T-cell (primary cell): ENCODE measurements around the gene FRMD1. TPM values are rescaled to one million over a fixed set of nuclear protein-coding genes. Genes with fewer than 3 reads are reported as not detected.

Experiments
- ATAC-seq, 4 experiments: fragments of 200-7000 bp in 3 of 4; fragments of 150-1000 bp in 1 of 4; cut with Tn5 transposase; replicated peaks in 1 of 4; 1 replicate in 3 of 4; 2 replicates in 1 of 4; pipeline ENCODE4 v1.10.0; 2021; ENCODE audit warnings: moderate library complexity in 3 of 4, mild to moderate bottlenecking in 2 of 4, moderate number of reproducible peaks in 1 of 4
- CTCF ChIA-PET, 2 donors: fragments of 300-600 bp; sonication (Branson Sonifier 250); formaldehyde crosslinking; loops; one replicate each; lab custom pipeline; 2022; ENCODE audit warnings: antibody characterized with exemption in 2 of 2; lab: Charles Lee
- POLR2A ChIA-PET, 2 donors: fragments of 300-600 bp; sonication (Branson Sonifier 250); formaldehyde crosslinking; loops; one replicate each; lab custom pipeline; 2022; ENCODE audit warnings: antibody characterized with exemption in 2 of 2; lab: Charles Lee
- DNase-seq, 35 experiments: peaks; one replicate each; pipeline versions ENCODE4 v3.0.0 to v3.0.0-alpha.2; 2013 to 2023
- H3K27ac ChIP-seq: one replicate; pipeline ENCODE4 v1.5.1; 2013; ENCODE audit warnings: low read length
- H3K27me3 ChIP-seq, 2 experiments: replicated peaks in 1 of 2; 1 replicate in 1 of 2; 2 replicates in 1 of 2; pipeline versions ENCODE4 v1.6.1 to v1.7.0; 2013; ENCODE audit warnings: low read length in 1 of 2, mixed read lengths in 1 of 2; ENCODE audit not compliant: control insufficient read depth in 2 of 2, insufficient read depth in 2 of 2; ENCODE audit errors: extremely low read depth in 1 of 2
- H3K36me3 ChIP-seq, 2 donors: 1 replicate in 1 of 2; 2 replicates in 1 of 2; pipeline versions ENCODE4 v1.6.1 to v1.7.0; 2013; ENCODE audit warnings: low read length in 1 of 2; ENCODE audit not compliant: control insufficient read depth in 2 of 2, insufficient read depth in 1 of 2; ENCODE audit errors: extremely low read depth in 1 of 2
- H3K4me1 ChIP-seq, 2 experiments: 1 replicate in 1 of 2; 2 replicates in 1 of 2; pipeline versions ENCODE4 v1.6.1 to v1.7.0; 2013; ENCODE audit warnings: low read length in 2 of 2, mixed read lengths in 1 of 2; ENCODE audit not compliant: insufficient read depth in 2 of 2, control insufficient read depth in 1 of 2; ENCODE audit errors: extremely low read depth in 1 of 2
- H3K4me3 ChIP-seq, 2 donors: 1 replicate in 1 of 2; 2 replicates in 1 of 2; pipeline versions ENCODE4 v1.5.1 to v1.7.0; 2013; ENCODE audit warnings: mild to moderate bottlenecking in 2 of 2, low read length in 1 of 2, moderate library complexity in 1 of 2; ENCODE audit not compliant: control insufficient read depth in 1 of 2; ENCODE audit errors: extremely low read depth in 1 of 2
- H3K9me3 ChIP-seq: 2 replicates; pipeline ENCODE4 v1.7.0; 2013
- H3K27ac Mint-ChIP-seq, 2 donors: one replicate each; pipeline ENCODE4 v1.8.0; 2020 to 2021; ENCODE audit warnings: mild to moderate bottlenecking in 2 of 2, mixed read lengths in 2 of 2
- H3K27me3 Mint-ChIP-seq, 2 donors: one replicate each; pipeline ENCODE4 v1.8.0; 2021 to 2022; ENCODE audit warnings: mixed read lengths in 2 of 2
- H3K36me3 Mint-ChIP-seq: one replicate; pipeline ENCODE4 v1.8.0; 2021; ENCODE audit warnings: mixed read lengths
- H3K4me1 Mint-ChIP-seq, 3 donors: one replicate each; pipeline ENCODE4 v1.8.0; 2020 to 2022; ENCODE audit warnings: mixed read lengths in 3 of 3, mild to moderate bottlenecking in 1 of 3
- H3K4me3 Mint-ChIP-seq, 3 donors: one replicate each; pipeline ENCODE4 v1.8.0; 2020 to 2022; ENCODE audit warnings: mild to moderate bottlenecking in 3 of 3, mixed read lengths in 3 of 3, moderate library complexity in 3 of 3
- H3K9me3 Mint-ChIP-seq, 3 donors: one replicate each; pipeline ENCODE4 v1.8.0; 2020 to 2022; ENCODE audit warnings: mixed read lengths in 3 of 3
- WGBS: methylation state at CpG from one replicate; pipeline ENCODE4 v1.1.5; 2013; ENCODE audit warnings: missing lambda C conversion rate; ENCODE audit not compliant: insufficient coverage; 5-methylcytosine and 5-hydroxymethylcytosine counted together
- total RNA-seq, 35 experiments: library from RNA in 6 of 35; stranded (reverse) in 6 of 35; fragments of 120-200 nt in 1 of 35; gene quantifications; one replicate each; pipeline versions ENCODE4 v1.2.1 to v1.2.4 and lab custom pipeline; 2013 to 2026

FRMD1 gene
- total RNA-seq, 5 donors from 2014 or later (not counting 1 experiment from before 2014, with no cell fraction given) = not detected

- Histone ChIP-seq H3K9me3 (no peaks in the 10 kb centered on the region), H3K4me1 (no peaks in the 10 kb centered on the region), H3K27ac (no peak overlapping the region), H3K27me3 (peaks cover 0 to 10% of the 10 kb centered on the region in 2 experiments), H3K4me3 (no peak overlapping the region), H3K36me3 (no peaks in the 10 kb centered on the region)
- Mint-ChIP-seq H3K4me1 (no peaks in the 10 kb centered on the region), H3K27me3 (no peaks in the 10 kb centered on the region), H3K4me3 (no peak overlapping the region), H3K9me3 (peaks cover 0 to 8% (median 2%) of the 10 kb centered on the region in 3 donors), H3K27ac (no peak overlapping the region), H3K36me3 (no peaks in the 10 kb centered on the region)
- ChIA-PET CTCF (no interaction called here), POLR2A (no interaction called here)
- DNase-seq (no peak), ATAC-seq (no peak)
- 88% methylated on average over 19 of the region's 19 CpGs for WGBS
Observed at GRCh38 chr6:168045141-168045691, 33.8 kb downstream of the FRMD1 start.

- no peak for DNase-seq
- ATAC-seq = no peak
- Histone ChIP-seq H3K4me3 (no peak overlapping the region), H3K4me1 (no peaks in the 10 kb centered on the region), H3K9me3 (no peaks in the 10 kb centered on the region), H3K27ac (no peak overlapping the region), H3K36me3 (no peaks in the 10 kb centered on the region), H3K27me3 (peaks cover 0 to 10% of the 10 kb centered on the region in 2 experiments)
- Mint-ChIP-seq H3K27me3 (no peaks in the 10 kb centered on the region), H3K4me3 (no peak overlapping the region), H3K9me3 (peaks cover 0 to 8% (median 2%) of the 10 kb centered on the region in 3 donors), H3K36me3 (no peaks in the 10 kb centered on the region), H3K27ac (no peak overlapping the region), H3K4me1 (no peaks in the 10 kb centered on the region)
- POLR2A ChIA-PET = no interaction called here
- CTCF ChIA-PET = no interaction called here
- WGBS = 92% methylated on average over 22 of the region's 28 CpGs
Observed at GRCh38 chr6:168044521-168045130, 34.4 kb downstream of the FRMD1 start.

DNA sequence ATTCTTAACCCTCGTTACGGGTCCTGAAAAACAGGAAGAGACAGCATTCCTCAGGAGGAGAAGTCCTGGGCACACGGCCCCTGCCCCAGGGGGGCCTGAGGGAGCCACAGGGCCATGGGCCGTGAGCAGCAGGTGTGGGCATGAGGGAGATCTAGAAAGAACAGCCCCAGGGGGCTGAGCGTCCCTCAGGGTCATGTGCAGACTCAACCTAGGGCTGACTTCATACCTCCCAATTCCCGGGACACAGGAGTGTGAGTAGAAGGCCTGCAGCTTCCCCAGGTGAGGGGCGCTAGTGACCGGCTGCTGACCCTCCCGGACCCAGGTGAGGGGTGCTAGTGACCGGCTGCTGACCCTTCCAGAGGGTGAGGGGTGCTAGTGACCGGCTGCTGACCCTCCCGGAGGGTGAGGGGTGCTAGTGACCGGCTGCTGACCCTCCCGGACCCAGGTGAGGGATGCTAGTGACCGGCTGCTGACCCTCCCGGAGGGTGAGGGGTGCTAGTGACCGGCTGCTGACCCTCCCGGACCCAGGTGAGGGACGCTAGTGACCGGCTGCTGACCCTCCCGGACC is 35.1 kb downstream of the FRMD1 start:
- Histone ChIP-seq H3K27me3 (peaks cover 0 to 10% of the 10 kb centered on the region in 2 experiments), H3K4me1 (no peaks in the 10 kb centered on the region), H3K36me3 (no peaks in the 10 kb centered on the region), H3K4me3 (no peak overlapping the region), H3K9me3 (no peaks in the 10 kb centered on the region), H3K27ac (no peak overlapping the region)
- H3K36me3 Mint-ChIP-seq = no peaks in the 10 kb centered on the region
- ChIA-PET CTCF (no interaction called here), POLR2A (no interaction called here)
- DNase-seq (no peak), ATAC-seq (no peak)
- peaks cover 0 to 8% (median 6%) of the 10 kb centered on the region in 3 donors for H3K9me3 Mint-ChIP-seq
- no peaks in the 10 kb centered on the region for H3K27me3 Mint-ChIP-seq
- no peaks in the 10 kb centered on the region for H3K4me1 Mint-ChIP-seq
- H3K27ac Mint-ChIP-seq = no peak overlapping the region
- WGBS = 84% methylated on average over 10 of the region's 21 CpGs
- no peak overlapping the region for H3K4me3 Mint-ChIP-seq

DNA sequence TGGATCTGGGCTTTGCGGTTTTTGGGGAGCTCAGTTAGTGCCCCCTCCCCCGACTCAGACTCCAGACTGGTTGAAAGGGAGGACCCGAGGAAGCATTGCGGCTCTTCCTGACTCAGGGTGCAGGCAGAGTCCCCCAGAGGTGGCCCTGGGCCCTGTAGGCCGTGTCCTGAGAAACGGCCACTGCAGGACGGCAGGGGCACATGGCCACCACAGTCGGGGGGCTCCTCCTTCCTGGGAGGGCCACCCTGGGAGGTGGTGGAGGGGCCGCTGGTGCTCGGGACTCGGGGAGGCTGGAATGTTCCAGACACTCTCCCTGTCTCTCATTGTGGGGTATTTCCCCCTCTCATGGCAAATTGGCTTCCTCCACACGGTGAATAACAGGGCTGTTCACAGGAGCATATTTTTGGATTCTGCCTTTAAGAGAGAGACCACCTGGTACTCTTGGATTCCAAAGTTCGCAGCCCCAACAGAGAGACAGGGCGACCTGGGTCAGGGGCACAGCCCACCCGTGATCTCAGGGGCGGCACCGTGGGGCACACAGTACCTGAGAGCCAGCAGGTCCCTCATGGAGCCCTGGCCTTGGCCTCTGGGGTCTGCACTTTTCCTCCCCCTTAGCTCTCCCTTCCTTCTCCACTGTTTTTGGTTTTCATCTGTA is 35.7 kb downstream of the FRMD1 start:
- CTCF ChIA-PET = no interaction called here
- H3K9me3 ChIP-seq = no peaks in the 10 kb centered on the region
- peaks cover 0 to 12% (median 6%) of the 10 kb centered on the region in 3 donors for H3K9me3 Mint-ChIP-seq
- H3K4me3 ChIP-seq = no peak overlapping the region
- H3K4me1 ChIP-seq = no peaks in the 10 kb centered on the region
- WGBS = 91% methylated on average over 10 of the region's 17 CpGs
- no peaks in the 10 kb centered on the region for H3K4me1 Mint-ChIP-seq
- H3K36me3 ChIP-seq = no peaks in the 10 kb centered on the region
- peaks cover 0 to under 1% of the 10 kb centered on the region in 2 donors for H3K27me3 Mint-ChIP-seq
- H3K27ac ChIP-seq = no peak overlapping the region
- H3K27ac Mint-ChIP-seq = no peak overlapping the region
- DNase-seq = no peak
- no peaks in the 10 kb centered on the region for H3K36me3 Mint-ChIP-seq
- peaks cover 0 to 10% of the 10 kb centered on the region in 2 experiments for H3K27me3 ChIP-seq
- POLR2A ChIA-PET = no interaction called here
- no peak overlapping the region for H3K4me3 Mint-ChIP-seq
- no peak for ATAC-seq

DNA sequence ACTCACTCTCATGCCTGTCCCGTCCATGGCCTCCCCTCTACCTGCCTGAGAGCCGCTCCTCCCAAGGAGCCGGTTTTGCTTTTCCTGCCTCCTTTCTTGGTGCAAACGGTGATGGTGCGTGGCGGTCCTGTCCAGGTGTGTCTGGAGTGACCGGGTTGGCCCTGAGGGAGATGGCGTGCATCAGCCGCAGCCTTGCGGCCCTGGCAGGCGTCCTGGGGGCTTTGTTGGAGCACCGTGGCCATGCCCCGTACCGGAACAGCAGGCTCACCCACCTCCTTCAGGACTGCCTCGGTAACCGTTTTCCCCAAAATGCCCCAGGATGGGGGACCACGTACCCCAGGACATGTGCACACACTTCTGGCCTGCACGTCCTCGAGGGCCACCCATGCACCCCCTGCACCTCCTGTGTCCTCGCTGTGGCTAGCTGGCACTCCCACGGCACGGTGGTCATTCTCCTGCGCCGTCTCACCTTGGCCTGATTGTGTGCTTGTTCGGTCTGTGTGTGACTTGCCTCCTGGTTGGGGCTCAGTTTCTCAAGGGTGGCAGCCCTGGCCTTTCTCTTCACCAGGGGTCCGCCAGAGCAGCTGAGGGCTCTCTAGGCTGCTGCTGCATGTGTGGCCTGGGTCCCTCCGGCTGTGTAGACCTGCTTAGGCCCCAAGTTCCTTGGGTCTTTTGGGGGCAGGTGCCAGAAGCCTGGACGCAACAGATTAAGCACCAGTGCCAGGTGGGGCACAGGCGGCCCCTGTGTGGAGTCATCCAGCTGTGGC is 36.4 kb downstream of the FRMD1 start:
- ChIA-PET POLR2A (no interaction called here), CTCF (no interaction called here)
- no peak overlapping the region for H3K4me3 ChIP-seq
- Mint-ChIP-seq H3K27ac (no peak overlapping the region), H3K4me1 (no peaks in the 10 kb centered on the region), H3K9me3 (peaks cover 0 to 14% (median 6%) of the 10 kb centered on the region in 3 donors), H3K27me3 (peaks cover 3% of the 10 kb centered on the region in 2 donors), H3K4me3 (no peak overlapping the region), H3K36me3 (no peaks in the 10 kb centered on the region)
- H3K4me1 ChIP-seq = no peaks in the 10 kb centered on the region
- H3K9me3 ChIP-seq = no peaks in the 10 kb centered on the region
- ATAC-seq (no peak), DNase-seq (no peak)
- 92% methylated on average over 29 of the region's 29 CpGs for WGBS
- H3K27ac ChIP-seq = no peak overlapping the region
- H3K36me3 ChIP-seq = no peaks in the 10 kb centered on the region
- peaks cover 0 to 12% of the 10 kb centered on the region in 2 experiments for H3K27me3 ChIP-seq

DNA sequence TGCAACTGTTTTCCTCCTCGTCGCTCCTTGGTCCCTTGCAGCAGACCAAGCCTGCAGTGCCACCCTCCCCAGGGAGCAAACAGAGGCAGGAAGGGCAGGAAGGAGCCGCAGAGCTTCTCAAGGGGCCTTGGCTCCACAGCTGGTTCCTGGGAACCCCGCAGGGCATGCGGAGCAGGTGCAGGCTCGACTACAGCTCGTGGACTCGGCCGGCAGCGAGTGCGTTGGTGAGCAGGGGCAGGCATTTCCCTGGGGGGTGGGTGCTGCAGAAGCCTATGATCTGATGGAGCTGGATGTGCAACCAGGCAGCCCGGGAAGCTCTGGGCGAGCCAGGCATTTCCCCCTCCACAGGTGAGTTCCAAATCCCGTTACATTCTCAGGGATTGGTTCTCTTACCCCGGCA is 37.1 kb downstream of the FRMD1 start:
- Mint-ChIP-seq H3K4me3 (no peak overlapping the region), H3K4me1 (no peaks in the 10 kb centered on the region), H3K9me3 (peaks cover 3 to 18% (median 9%) of the 10 kb centered on the region in 3 donors), H3K27me3 (peaks cover 8 to 10% of the 10 kb centered on the region in 2 donors), H3K36me3 (no peaks in the 10 kb centered on the region), H3K27ac (no peak overlapping the region)
- WGBS = 95% methylated on average over 13 of the region's 15 CpGs
- DNase-seq (no peak), ATAC-seq (no peak)
- no peaks in the 10 kb centered on the region for H3K9me3 ChIP-seq
- H3K4me3 ChIP-seq = no peak overlapping the region
- no peaks in the 10 kb centered on the region for H3K4me1 ChIP-seq
- H3K27me3 ChIP-seq = peaks cover 0 to 14% of the 10 kb centered on the region in 2 experiments
- H3K36me3 ChIP-seq = no peaks in the 10 kb centered on the region
- POLR2A ChIA-PET = no interaction called here
- CTCF ChIA-PET = no interaction called here
- no peak overlapping the region for H3K27ac ChIP-seq
